Measurements from ENCODE around the gene PDCD2. TPM values are rescaled to one million over a fixed set of nuclear protein-coding genes. Genes with fewer than 3 reads are reported as not detected.

Gene PDCD2
- total and polyA plus RNA-seq, 9 of the 15 experiments (the other 6 are each of a cell fraction or from before 2014, with no cell fraction given): 67.3 to 430 (median 318) TPM

DNA sequence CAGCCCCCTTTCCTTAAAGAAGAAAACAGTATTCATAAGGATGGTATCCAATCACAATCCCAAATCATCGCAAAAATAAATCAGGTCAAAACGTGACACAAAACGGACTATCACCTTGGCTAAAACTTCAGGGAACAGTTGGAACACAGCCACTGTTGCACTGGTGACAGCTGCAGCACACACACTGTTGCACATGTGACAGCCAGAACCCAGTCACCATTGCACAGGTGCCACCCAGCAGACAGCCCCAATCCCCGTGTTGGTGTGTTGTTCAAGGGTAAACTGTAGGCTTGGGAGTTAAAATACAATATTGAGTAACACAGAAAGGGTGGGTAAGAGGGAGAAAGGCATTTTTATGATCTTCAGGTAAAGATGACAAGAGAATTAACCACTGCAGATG is 47.1 kb downstream of the PDCD2 start:
- H3K27ac ChIP-seq (ENCODE audit: extremely low read depth, low read depth, low read length): no peak overlapping the region
- H3K9me1 ChIP-seq (ENCODE audit: control insufficient read depth, insufficient read depth, low read length): no peaks in the 10 kb centered on the region
- ATAC-seq (no peak), DNase-seq (ENCODE audit: extremely low read depth in 1 of 4, low spot score in 3 of 4) (no peak), FAIRE-seq (no peak)
- 88% methylated on average over 4 of the region's 4 CpGs for WGBS (ENCODE audit: insufficient coverage, low coverage, missing lambda C conversion rate)
- no peak overlapping the region for H3K9ac ChIP-seq (ENCODE audit: insufficient read depth in 1 of 2, low read depth in 2 of 2, low read length in 2 of 2)
- no peaks in the 10 kb centered on the region for H3K4me1 ChIP-seq (replicated peaks in 1 of 2; ENCODE audit: control insufficient read depth in 2 of 2, insufficient read depth in 2 of 2, low read length in 2 of 2)
- peaks cover 33% of the 10 kb centered on the region; the same call in 2 of the 3 replicates for H3K79me2 ChIP-seq (ENCODE audit: control insufficient read depth, insufficient read depth, low read length)
- peaks cover 16% of the 10 kb centered on the region; the same call in 1 of the 2 replicates for H4K20me1 ChIP-seq (replicated peaks; ENCODE audit: control insufficient read depth, insufficient read depth, low read length)
- H3K4me3 ChIP-seq: no peak overlapping the region
- ChIA-PET CTCF (ENCODE audit: low intra/inter-chr PET ratio) (no interaction called here), POLR2A (interaction anchor here (1.4 kb wide), 1 partner anchor 12 kb away, joined by 4 read pairs; no protein-coding TSS in a partner anchor)
- no peak overlapping the region for H2AFZ ChIP-seq (ENCODE audit: low read depth, low read length)
- no peak overlapping the region for H3K4me2 ChIP-seq (ENCODE audit: insufficient read depth, low read length)
- H3K9me3 ChIP-seq (replicated peaks; ENCODE audit: control insufficient read depth, insufficient read depth, low read depth, low read length): no peaks in the 10 kb centered on the region
- intact Hi-C loops (cut with micrococcal nuclease): no loop called here
- H3K27me3 ChIP-seq (ENCODE audit: control insufficient read depth in 2 of 2, insufficient read depth in 2 of 2, low read length in 2 of 2): no peaks in the 10 kb centered on the region
- peaks cover 97% of the 10 kb centered on the region for H3K36me3 ChIP-seq (ENCODE audit: control insufficient read depth, insufficient read depth, low read length)
- in situ Hi-C loops (cut with MboI): no loop called here
- TF ChIP-seq, protein P1, sequence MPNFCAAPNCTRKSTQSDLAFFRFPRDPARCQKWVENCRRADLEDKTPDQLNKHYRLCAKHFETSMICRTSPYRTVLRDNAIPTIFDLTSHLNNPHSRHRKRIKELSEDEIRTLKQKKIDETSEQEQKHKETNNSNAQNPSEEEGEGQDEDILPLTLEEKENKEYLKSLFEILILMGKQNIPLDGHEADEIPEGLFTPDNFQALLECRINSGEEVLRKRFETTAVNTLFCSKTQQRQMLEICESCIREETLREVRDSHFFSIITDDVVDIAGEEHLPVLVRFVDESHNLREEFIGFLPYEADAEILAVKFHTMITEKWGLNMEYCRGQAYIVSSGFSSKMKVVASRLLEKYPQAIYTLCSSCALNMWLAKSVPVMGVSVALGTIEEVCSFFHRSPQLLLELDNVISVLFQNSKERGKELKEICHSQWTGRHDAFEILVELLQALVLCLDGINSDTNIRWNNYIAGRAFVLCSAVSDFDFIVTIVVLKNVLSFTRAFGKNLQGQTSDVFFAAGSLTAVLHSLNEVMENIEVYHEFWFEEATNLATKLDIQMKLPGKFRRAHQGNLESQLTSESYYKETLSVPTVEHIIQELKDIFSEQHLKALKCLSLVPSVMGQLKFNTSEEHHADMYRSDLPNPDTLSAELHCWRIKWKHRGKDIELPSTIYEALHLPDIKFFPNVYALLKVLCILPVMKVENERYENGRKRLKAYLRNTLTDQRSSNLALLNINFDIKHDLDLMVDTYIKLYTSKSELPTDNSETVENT (CRISPR knock-in tag; IDR thresholded peaks at IDR 0.05): no peak
- TF ChIP-seq POLR2A (conservative IDR thresholded peaks at IDR 0.05) (0 out of 2 replicates have a peak, but pooled peaks have one; percentile 46), HNRNPK (IDR thresholded peaks at IDR 0.05; ENCODE audit: low read depth, low read length, poor library complexity, severe bottlenecking) (no peak), WHSC1 (IDR thresholded peaks at IDR 0.05; ENCODE audit: low read length) (no peak), CREBBP (IDR thresholded peaks at IDR 0.05; ENCODE audit: low read depth, low read length) (no peak), SUPT5H (IDR thresholded peaks at IDR 0.05) (peak; percentile 39; the same call in 1 of the 2 replicates), SOX6 (IDR thresholded peaks at IDR 0.05) (no peak), CREB3 (tag; conservative IDR thresholded peaks at IDR 0.05; ENCODE audit: low read depth) (no peak), MTF1 (CRISPR knock-in tag; IDR thresholded peaks at IDR 0.05; ENCODE audit: borderline replicate concordance) (no peak), TAF7 (tag; IDR thresholded peaks at IDR 0.05) (no peak)
- BruUV-seq (replicated peaks): no TSS peak

Measured in K562 (cell line).